PFSK-1 (cell line): ENCODE data around the gene AFAP1L1.

Experiments
- POLR2AphosphoS5 ChIP-seq: IDR thresholded peaks from 2 replicates; pipeline ENCODE4 v1.6.1; 2012; ENCODE audit warnings: low read depth, mild to moderate bottlenecking, control low read depth, low read length, moderate library complexity
- TF ChIP-seq, protein P1 (sequence below), 2 experiments: IDR thresholded peaks; 2 replicates each; pipeline versions ENCODE4 v1.6.1 to v1.8.0; 2011 to 2012; ENCODE audit warnings: low read depth in 2 of 2, low read length in 2 of 2, control low read depth in 1 of 2, inconsistent platforms in 1 of 2, mild to moderate bottlenecking in 1 of 2, moderate library complexity in 1 of 2; ENCODE audit not compliant: insufficient read depth in 1 of 2

DNA sequence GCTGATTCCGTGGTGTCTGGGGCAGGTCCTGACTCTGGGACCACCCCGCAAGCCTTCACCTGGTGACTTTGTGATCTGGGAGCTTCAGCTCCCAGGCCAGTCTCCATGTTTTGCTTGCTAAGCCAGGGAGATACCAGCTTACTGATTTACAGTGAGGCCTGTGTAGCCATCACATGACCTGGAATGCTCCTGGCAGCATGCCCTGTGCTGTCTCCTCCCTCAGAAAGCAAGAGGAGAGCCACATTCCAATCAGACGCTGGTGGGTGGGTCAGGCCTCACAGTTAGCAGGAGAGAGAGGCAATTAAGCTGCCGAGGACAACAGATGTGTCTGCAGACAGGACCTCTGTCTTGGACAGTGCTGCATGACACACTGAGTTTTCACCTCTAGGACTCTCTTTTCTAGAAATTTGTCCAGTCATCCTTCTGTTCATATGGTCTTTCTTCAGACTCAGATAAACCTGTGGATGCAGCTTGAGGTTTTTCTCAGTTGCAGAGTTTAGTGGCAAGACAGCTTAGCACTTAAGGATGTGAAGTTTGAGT, 49.2 kb downstream of the AFAP1L1 start:
- peak; percentile 71 for TF ChIP-seq POLR2AphosphoS5
- TF ChIP-seq, protein P1, sequence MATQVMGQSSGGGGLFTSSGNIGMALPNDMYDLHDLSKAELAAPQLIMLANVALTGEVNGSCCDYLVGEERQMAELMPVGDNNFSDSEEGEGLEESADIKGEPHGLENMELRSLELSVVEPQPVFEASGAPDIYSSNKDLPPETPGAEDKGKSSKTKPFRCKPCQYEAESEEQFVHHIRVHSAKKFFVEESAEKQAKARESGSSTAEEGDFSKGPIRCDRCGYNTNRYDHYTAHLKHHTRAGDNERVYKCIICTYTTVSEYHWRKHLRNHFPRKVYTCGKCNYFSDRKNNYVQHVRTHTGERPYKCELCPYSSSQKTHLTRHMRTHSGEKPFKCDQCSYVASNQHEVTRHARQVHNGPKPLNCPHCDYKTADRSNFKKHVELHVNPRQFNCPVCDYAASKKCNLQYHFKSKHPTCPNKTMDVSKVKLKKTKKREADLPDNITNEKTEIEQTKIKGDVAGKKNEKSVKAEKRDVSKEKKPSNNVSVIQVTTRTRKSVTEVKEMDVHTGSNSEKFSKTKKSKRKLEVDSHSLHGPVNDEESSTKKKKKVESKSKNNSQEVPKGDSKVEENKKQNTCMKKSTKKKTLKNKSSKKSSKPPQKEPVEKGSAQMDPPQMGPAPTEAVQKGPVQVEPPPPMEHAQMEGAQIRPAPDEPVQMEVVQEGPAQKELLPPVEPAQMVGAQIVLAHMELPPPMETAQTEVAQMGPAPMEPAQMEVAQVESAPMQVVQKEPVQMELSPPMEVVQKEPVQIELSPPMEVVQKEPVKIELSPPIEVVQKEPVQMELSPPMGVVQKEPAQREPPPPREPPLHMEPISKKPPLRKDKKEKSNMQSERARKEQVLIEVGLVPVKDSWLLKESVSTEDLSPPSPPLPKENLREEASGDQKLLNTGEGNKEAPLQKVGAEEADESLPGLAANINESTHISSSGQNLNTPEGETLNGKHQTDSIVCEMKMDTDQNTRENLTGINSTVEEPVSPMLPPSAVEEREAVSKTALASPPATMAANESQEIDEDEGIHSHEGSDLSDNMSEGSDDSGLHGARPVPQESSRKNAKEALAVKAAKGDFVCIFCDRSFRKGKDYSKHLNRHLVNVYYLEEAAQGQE (IDR thresholded peaks at IDR 0.05; ENCODE audit: insufficient read depth in 1 of 2, low read depth in 2 of 2, low read length in 2 of 2): 0 out of 4 replicates have a peak, but pooled peaks of 1 of the 2 experiments have one; percentile 35
